Activated B cell treated with CpG ODN at 0.5 μM for 24 hours (primary cell): Measurements from ENCODE around the gene TIAM1. TPM values are rescaled to one million over a fixed set of nuclear protein-coding genes. Genes with fewer than 3 reads are reported as not detected.

Experiments
- ATAC-seq: fragments of 200-7000 bp; cut with Tn5 transposase; one replicate; pipeline ENCODE4 v1.10.0; 2021; ENCODE audit warnings: low read depth, mild to moderate bottlenecking, moderate library complexity
- CTCF ChIA-PET: fragments of 350-600 bp; sonication (Branson Sonifier 250); formaldehyde crosslinking; loops from one replicate; lab custom pipeline; 2021; ENCODE audit warnings: antibody characterized with exemption; lab: Charles Lee
- POLR2A ChIA-PET: fragments of 350-600 bp; sonication (Branson Sonifier 250); formaldehyde crosslinking; loops from one replicate; lab custom pipeline; 2021; ENCODE audit warnings: antibody characterized with exemption; lab: Charles Lee
- DNase-seq: peaks from one replicate; pipeline ENCODE4 v3.0.0; 2022
- H3K27ac Mint-ChIP-seq: one replicate; pipeline ENCODE4 v1.8.0; 2020; ENCODE audit warnings: mixed read lengths
- H3K27me3 Mint-ChIP-seq: one replicate; pipeline ENCODE4 v1.8.0; 2021; ENCODE audit warnings: mixed read lengths
- H3K36me3 Mint-ChIP-seq: one replicate; pipeline ENCODE4 v1.8.0; 2021; ENCODE audit warnings: low read depth, mixed read lengths
- H3K4me1 Mint-ChIP-seq: one replicate; pipeline ENCODE4 v1.8.0; 2021; ENCODE audit warnings: mixed read lengths
- H3K4me3 Mint-ChIP-seq: one replicate; pipeline ENCODE4 v1.8.0; 2020; ENCODE audit warnings: mild to moderate bottlenecking, mixed read lengths
- H3K9me3 Mint-ChIP-seq: one replicate; pipeline ENCODE4 v1.8.0; 2020; ENCODE audit warnings: mixed read lengths
- intact Hi-C: fragments of 100-400 bp; cut with micrococcal nuclease; formaldehyde crosslinking; loops from one replicate; pipeline ENCODE4 v1.15.1; 2024
- total RNA-seq: library from RNA; stranded (reverse); gene quantifications from 2 replicates; pipeline ENCODE4 v1.2.3, GENCODE V29; 2022
- TF ChIP-seq, protein P1 (sequence below): fragments of 200-600 bp; IDR thresholded peaks from one replicate; pipeline ENCODE4 v1.8.0; 2022; ENCODE audit warnings: antibody characterized with exemption, mild to moderate bottlenecking

TIAM1 gene
- total RNA-seq, 1 donor from 2014 or later: 0.84 TPM

GRCh38 chr21:31338908-31339368 is 5.1 kb downstream of the TIAM1 start:
- peaks cover 8% of the 10 kb centered on the region for H3K4me1 Mint-ChIP-seq
- no peaks in the 10 kb centered on the region for H3K9me3 Mint-ChIP-seq
- DNase-seq (no peak), ATAC-seq (no peak)
- POLR2A ChIA-PET: no interaction called here
- intact Hi-C loops: no loop called here
- peaks cover 31% of the 10 kb centered on the region for H3K27me3 Mint-ChIP-seq
- TF ChIP-seq, protein P1, sequence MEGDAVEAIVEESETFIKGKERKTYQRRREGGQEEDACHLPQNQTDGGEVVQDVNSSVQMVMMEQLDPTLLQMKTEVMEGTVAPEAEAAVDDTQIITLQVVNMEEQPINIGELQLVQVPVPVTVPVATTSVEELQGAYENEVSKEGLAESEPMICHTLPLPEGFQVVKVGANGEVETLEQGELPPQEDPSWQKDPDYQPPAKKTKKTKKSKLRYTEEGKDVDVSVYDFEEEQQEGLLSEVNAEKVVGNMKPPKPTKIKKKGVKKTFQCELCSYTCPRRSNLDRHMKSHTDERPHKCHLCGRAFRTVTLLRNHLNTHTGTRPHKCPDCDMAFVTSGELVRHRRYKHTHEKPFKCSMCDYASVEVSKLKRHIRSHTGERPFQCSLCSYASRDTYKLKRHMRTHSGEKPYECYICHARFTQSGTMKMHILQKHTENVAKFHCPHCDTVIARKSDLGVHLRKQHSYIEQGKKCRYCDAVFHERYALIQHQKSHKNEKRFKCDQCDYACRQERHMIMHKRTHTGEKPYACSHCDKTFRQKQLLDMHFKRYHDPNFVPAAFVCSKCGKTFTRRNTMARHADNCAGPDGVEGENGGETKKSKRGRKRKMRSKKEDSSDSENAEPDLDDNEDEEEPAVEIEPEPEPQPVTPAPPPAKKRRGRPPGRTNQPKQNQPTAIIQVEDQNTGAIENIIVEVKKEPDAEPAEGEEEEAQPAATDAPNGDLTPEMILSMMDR: no peak
- no peak overlapping the region for H3K27ac Mint-ChIP-seq
- CTCF ChIA-PET: no interaction called here
- no peak overlapping the region for H3K4me3 Mint-ChIP-seq
- no peaks in the 10 kb centered on the region for H3K36me3 Mint-ChIP-seq

DNA sequence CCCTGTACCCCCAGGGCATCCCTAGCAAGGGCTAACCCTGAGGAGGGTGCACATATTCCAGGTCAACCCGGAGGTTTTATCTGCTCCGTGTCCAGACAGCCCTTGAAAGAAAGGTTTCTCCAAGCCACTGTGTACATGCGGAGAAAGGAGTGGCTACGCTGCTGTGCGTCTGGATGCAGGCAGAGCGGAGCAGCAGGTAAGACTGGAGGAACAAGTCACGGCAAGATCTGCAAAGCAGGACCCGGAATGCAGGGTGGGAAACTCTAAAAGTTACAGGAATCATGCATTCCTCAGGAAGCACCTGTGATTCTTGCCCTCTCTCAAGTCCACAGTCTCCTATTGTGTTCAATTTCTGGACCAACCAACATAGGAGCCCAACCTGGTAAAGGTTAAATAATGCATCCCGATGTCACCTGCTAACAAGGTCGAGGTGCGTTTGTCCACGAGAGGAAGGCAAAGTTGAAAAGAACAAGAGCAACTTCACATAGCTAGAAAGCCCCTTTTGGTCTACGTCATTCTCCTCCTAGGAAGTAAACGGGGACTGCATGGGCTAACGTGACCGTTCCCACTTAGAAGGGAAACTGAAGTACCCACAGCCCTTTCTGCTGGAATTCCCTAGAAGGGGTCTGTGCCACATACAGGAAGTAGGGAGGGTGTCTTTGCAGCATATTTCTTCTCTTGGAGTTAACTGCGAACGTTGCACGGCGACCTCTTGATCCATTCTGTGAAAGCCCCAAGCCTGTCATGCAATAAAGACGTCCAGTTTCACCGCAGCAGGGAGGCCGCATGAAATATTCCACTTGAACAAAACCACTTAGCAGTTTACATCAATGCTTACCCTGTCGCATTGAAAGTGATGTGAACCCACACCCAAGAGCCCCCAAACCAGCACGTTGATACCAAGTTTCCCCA is 5.8 kb downstream of the TIAM1 start:
- DNase-seq (no peak), ATAC-seq (no peak)
- TF ChIP-seq, protein P1: no peak
- Mint-ChIP-seq H3K27ac (no peak overlapping the region), H3K4me3 (no peak overlapping the region), H3K36me3 (no peaks in the 10 kb centered on the region), H3K9me3 (no peaks in the 10 kb centered on the region), H3K4me1 (peaks cover 1% of the 10 kb centered on the region), H3K27me3 (peaks cover 25% of the 10 kb centered on the region)
- ChIA-PET POLR2A (no interaction called here), CTCF (no interaction called here)
- intact Hi-C loops: no loop called here

DNA sequence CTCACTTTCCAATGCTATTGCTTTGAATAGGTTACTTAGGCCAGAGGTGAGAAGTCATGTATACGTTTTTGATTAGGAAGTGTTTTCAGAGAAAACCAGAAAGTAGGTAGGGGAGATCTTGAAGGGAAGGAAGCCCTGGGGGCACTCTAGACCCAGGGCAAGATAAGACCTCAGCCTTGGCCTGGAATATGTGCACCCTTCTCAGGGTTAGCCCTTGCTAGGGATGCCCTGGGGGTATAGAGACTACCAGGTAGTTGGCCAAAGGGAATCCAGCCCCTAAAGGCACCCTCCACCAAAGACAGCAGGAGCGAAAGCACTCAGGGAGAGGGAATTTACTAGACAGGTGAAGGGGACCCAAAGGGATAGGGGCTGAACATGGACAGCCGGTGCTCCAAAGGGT is 7.0 kb downstream of the TIAM1 start:
- Mint-ChIP-seq H3K4me1 (no peaks in the 10 kb centered on the region), H3K27me3 (peaks cover 16% of the 10 kb centered on the region), H3K9me3 (no peaks in the 10 kb centered on the region), H3K4me3 (no peak overlapping the region), H3K36me3 (no peaks in the 10 kb centered on the region), H3K27ac (no peak overlapping the region)
- intact Hi-C loops: no loop called here
- CTCF ChIA-PET: no interaction called here
- TF ChIP-seq, protein P1: no peak
- POLR2A ChIA-PET: no interaction called here
- DNase-seq (no peak), ATAC-seq (no peak)

DNA sequence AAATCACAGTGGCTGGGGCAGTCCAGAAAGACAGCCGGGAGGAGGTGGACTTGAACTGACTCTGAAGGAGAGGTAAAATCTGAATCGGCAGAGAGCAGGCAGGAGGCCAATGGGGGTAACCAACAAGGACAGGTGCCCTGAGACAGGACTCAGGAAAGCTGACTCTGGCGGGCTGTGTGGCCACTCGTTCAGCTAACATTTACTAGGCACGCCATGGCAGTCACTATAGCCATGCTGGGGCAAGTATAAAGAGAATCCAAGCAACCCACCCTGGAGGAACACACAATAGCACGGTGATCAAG is 7.4 kb downstream of the TIAM1 start:
- CTCF ChIA-PET: no interaction called here
- intact Hi-C loops: no loop called here
- no peaks in the 10 kb centered on the region for H3K9me3 Mint-ChIP-seq

More for the DNA sequence above, 7.4 kb downstream of the TIAM1 start:
- TF ChIP-seq, protein P1: no peak
- DNase-seq: no peak
- Mint-ChIP-seq H3K4me3 (no peak overlapping the region), H3K36me3 (no peaks in the 10 kb centered on the region), H3K4me1 (no peaks in the 10 kb centered on the region), H3K27me3 (peaks cover 16% of the 10 kb centered on the region), H3K27ac (no peak overlapping the region)
- no peak for ATAC-seq
- POLR2A ChIA-PET: interaction anchor here (0.5 kb wide), 1 partner anchor 69 kb away, joined by 8 read pairs; no protein-coding TSS in a partner anchor
